Trophoblast cell (in vitro differentiated cells and primary cell): ENCODE data around the gene OTUD3.

Experiments
- DNase-seq, 2 donors: peaks; one replicate each; pipeline ENCODE4 v3.0.0-alpha.2; 2016
- H2AFZ ChIP-seq: 2 replicates; pipeline ENCODE4 v1.6.1; 2013; ENCODE audit warnings: low read length, moderate library complexity, mild to moderate bottlenecking; ENCODE audit not compliant: insufficient read depth, poor library complexity
- H2AK5ac ChIP-seq: 2 replicates; pipeline ENCODE4 v1.6.1; 2013; ENCODE audit warnings: mild to moderate bottlenecking, low read length
- H2BK120ac ChIP-seq: 2 replicates; pipeline ENCODE4 v1.6.1; 2013; ENCODE audit warnings: low read length, mild to moderate bottlenecking, moderate library complexity; ENCODE audit not compliant: insufficient read depth, poor library complexity
- H2BK12ac ChIP-seq: 2 replicates; pipeline ENCODE4 v1.6.1; 2013; ENCODE audit warnings: mild to moderate bottlenecking, low read length, moderate library complexity
- H2BK5ac ChIP-seq: 2 replicates; pipeline ENCODE4 v1.6.1; 2013; ENCODE audit warnings: low read length, low read depth, moderate library complexity, mild to moderate bottlenecking; ENCODE audit not compliant: poor library complexity
- H3K14ac ChIP-seq: 2 replicates; pipeline ENCODE4 v1.6.1; 2013; ENCODE audit warnings: mild to moderate bottlenecking, low read length
- H3K18ac ChIP-seq: 2 replicates; pipeline ENCODE4 v1.6.1; 2013; ENCODE audit warnings: mild to moderate bottlenecking, low read length
- H3K23ac ChIP-seq: 2 replicates; pipeline ENCODE4 v1.6.1; 2013; ENCODE audit warnings: low read length
- H3K27ac ChIP-seq: 2 replicates; pipeline ENCODE4 v1.5.1; 2013; ENCODE audit warnings: low read depth, mild to moderate bottlenecking, inconsistent platforms, low read length, moderate library complexity
- H3K27me3 ChIP-seq: 2 replicates; pipeline ENCODE4 v1.6.1; 2013; ENCODE audit warnings: inconsistent platforms, mild to moderate bottlenecking, low read length, moderate library complexity; ENCODE audit not compliant: insufficient read depth
- H3K36me3 ChIP-seq, 2 experiments: 1 replicate in 1 of 2; 2 replicates in 1 of 2; pipeline ENCODE4 v1.6.1; 2013; ENCODE audit warnings: low read length in 2 of 2, mild to moderate bottlenecking in 2 of 2, moderate library complexity in 1 of 2; ENCODE audit not compliant: insufficient read depth in 2 of 2, control insufficient read depth in 1 of 2
- H3K4ac ChIP-seq: 2 replicates; pipeline ENCODE4 v1.6.1; 2013; ENCODE audit warnings: low read depth, mild to moderate bottlenecking, low read length, moderate library complexity
- H3K4me1 ChIP-seq, 2 experiments: 1 replicate in 1 of 2; 2 replicates in 1 of 2; pipeline ENCODE4 v1.6.1; 2013; ENCODE audit warnings: low read length in 2 of 2, mild to moderate bottlenecking in 2 of 2, moderate library complexity in 1 of 2; ENCODE audit not compliant: insufficient read depth in 2 of 2, control insufficient read depth in 1 of 2
- H3K4me2 ChIP-seq: 2 replicates; pipeline ENCODE4 v1.6.1; 2013; ENCODE audit warnings: inconsistent platforms, mild to moderate bottlenecking, low read length, moderate library complexity
- H3K4me3 ChIP-seq: 2 replicates; pipeline ENCODE4 v1.5.1; 2013; ENCODE audit warnings: mild to moderate bottlenecking, low read depth, low read length, inconsistent platforms
- H3K79me1 ChIP-seq: one replicate; pipeline ENCODE4 v1.6.1; 2013; ENCODE audit warnings: low read length
- H3K79me2 ChIP-seq: 2 replicates; pipeline ENCODE4 v1.6.1; 2013; ENCODE audit warnings: low read length, mild to moderate bottlenecking; ENCODE audit not compliant: control insufficient read depth, insufficient read depth, poor library complexity
- H3K9ac ChIP-seq: 2 replicates; pipeline ENCODE4 v1.6.1; 2013; ENCODE audit warnings: mild to moderate bottlenecking, low read length
- H3K9me3 ChIP-seq: 2 replicates; pipeline ENCODE4 v1.6.1; 2013; ENCODE audit warnings: low read depth, mild to moderate bottlenecking, control low read depth, inconsistent platforms, low read length; ENCODE audit not compliant: insufficient read depth
- H4K12ac ChIP-seq: 2 replicates; pipeline ENCODE4 v1.6.1; 2013; ENCODE audit warnings: low read depth, mild to moderate bottlenecking, low read length, moderate library complexity
- H4K8ac ChIP-seq: 2 replicates; pipeline ENCODE4 v1.6.1; 2013; ENCODE audit warnings: low read depth, mild to moderate bottlenecking, low read length, moderate library complexity
- H4K91ac ChIP-seq: one replicate; pipeline ENCODE4 v1.6.1; 2013; ENCODE audit warnings: low read depth, mild to moderate bottlenecking, low read length, moderate library complexity
- WGBS: extraction: QIAGEN DNeasy Blood & Tissue Kit; methylation state at CpG from one replicate; pipeline ENCODE4 v1.1.7; 2013; ENCODE audit warnings: missing lambda C conversion rate; ENCODE audit not compliant: insufficient read length, insufficient coverage; ENCODE audit errors: extremely low coverage; 5-methylcytosine and 5-hydroxymethylcytosine counted together

The OTUD3 gene

DNA sequence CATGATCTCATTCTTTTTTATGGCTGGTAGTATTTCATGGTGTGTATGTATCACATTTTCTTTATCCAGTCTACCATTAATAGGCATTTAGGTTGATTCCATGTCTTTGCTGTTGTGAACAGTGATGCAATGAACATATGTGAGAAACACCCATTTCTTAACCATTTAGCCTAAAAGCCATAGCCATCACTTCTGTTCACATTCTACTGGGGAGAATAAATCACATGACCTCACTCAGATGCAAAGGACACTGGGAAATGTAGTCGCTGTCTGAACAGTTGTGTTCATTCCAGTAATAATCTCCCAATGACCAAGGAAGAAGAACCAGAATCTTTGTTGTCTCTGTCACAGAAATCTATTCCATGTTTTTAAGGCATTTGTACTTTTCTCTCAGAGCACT, 56.3 kb downstream of the OTUD3 start:
- Histone ChIP-seq H3K79me2 (no peaks in the 10 kb centered on the region), H3K9ac (no peak overlapping the region), H4K12ac (no peak overlapping the region), H2BK5ac (no peak overlapping the region), H3K27ac (no peak overlapping the region), H3K9me3 (peaks cover 6% of the 10 kb centered on the region), H3K79me1 (no peaks in the 10 kb centered on the region), H3K4ac (no peak overlapping the region), H3K4me3 (no peak overlapping the region), H3K36me3 (no peaks in the 10 kb centered on the region), H3K4me2 (no peak overlapping the region), H3K27me3 (no peaks in the 10 kb centered on the region), H3K4me1 (no peaks in the 10 kb centered on the region), H4K8ac (no peak overlapping the region), H2AFZ (no peak overlapping the region), H3K14ac (no peak overlapping the region), H4K91ac (no peak overlapping the region), H2AK5ac (no peak overlapping the region), H2BK120ac (no peak overlapping the region), H2BK12ac (no peak overlapping the region), H3K18ac (no peak overlapping the region), H3K23ac (no peak overlapping the region)
- WGBS: no CpG with 5 or more reads among the region's 1 CpG
- no peak for DNase-seq

DNA sequence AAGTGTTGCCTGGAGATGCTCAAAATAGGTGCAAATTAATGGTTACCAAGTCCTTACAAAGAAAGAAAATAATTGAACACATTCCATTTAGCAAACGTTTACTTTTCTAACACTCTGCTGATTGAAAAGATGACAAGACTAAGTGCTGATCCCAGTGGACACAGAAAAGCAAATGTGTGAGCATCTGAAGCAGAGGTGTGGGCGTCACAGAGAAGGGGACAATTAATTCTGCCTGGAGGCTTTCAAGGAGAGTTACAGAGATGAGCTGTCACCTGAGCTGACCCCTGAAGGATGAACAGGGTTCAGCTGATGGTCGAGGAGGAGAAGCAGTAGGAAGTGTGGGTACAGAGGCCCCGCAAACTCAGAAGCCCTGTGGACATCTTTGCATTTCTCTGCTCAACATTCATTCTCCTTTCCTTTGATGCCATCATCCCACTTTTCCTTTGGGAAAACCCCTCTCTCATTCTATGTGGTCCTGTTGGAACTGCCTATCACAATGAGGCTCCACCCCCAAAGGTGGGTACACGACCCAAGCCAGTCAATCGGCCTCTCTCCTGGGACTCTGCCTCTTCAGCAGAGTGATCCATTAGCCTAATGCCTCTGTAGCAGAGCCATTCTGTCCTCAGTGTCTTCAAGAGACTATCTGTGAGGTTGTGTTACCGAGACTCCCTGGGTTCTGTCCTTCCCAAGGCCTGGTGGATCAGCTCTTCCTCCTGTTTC, 58.5 kb downstream of the OTUD3 start:
- H3K4ac ChIP-seq: no peak overlapping the region
- no peaks in the 10 kb centered on the region for H3K4me1 ChIP-seq
- no peaks in the 10 kb centered on the region for H3K27me3 ChIP-seq
- H3K4me2 ChIP-seq: no peak overlapping the region
- no peak for DNase-seq
- H2AK5ac ChIP-seq: no peak overlapping the region
- no peak overlapping the region for H3K27ac ChIP-seq
- no peak overlapping the region for H2BK12ac ChIP-seq
- no peak overlapping the region for H3K18ac ChIP-seq
- no peak overlapping the region for H3K23ac ChIP-seq
- no CpG with 5 or more reads among the region's 7 CpGs for WGBS
- H4K8ac ChIP-seq: no peak overlapping the region
- H2BK120ac ChIP-seq: no peak overlapping the region
- no peaks in the 10 kb centered on the region for H3K79me2 ChIP-seq
- no peak overlapping the region for H3K14ac ChIP-seq
- no peaks in the 10 kb centered on the region for H3K9me3 ChIP-seq
- no peak overlapping the region for H4K91ac ChIP-seq
- no peak overlapping the region for H4K12ac ChIP-seq
- no peak overlapping the region for H2BK5ac ChIP-seq
- no peak overlapping the region for H2AFZ ChIP-seq
- H3K36me3 ChIP-seq: no peaks in the 10 kb centered on the region
- H3K9ac ChIP-seq: no peak overlapping the region
- H3K79me1 ChIP-seq: no peaks in the 10 kb centered on the region
- no peak overlapping the region for H3K4me3 ChIP-seq

DNA sequence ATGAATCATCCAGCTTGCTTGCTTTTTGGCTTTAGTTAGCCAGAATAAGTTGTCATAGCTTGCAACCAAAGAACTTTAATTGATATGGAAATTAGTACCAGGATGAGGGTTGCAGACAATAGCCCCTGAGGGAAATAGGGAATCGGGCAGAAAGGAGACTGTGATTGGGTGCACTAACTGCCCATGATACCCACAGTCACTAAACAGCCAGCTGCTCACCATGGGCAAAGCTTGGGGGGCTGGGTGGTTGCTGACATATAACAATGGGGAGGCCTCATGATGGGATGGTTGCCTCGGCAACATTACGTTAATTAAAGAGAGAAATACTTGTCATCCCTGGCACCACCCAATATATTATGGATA, 59.0 kb downstream of the OTUD3 start:
- no peak overlapping the region for H3K23ac ChIP-seq
- H2BK120ac ChIP-seq: no peak overlapping the region
- no peak overlapping the region for H2BK5ac ChIP-seq
- no peak overlapping the region for H4K8ac ChIP-seq
- no peak overlapping the region for H4K12ac ChIP-seq
- H2AFZ ChIP-seq: no peak overlapping the region
- no peak overlapping the region for H3K18ac ChIP-seq
- no peaks in the 10 kb centered on the region for H3K36me3 ChIP-seq
- H3K4me3 ChIP-seq: no peak overlapping the region
- no peaks in the 10 kb centered on the region for H3K4me1 ChIP-seq
- H3K9me3 ChIP-seq: no peaks in the 10 kb centered on the region
- no peak overlapping the region for H4K91ac ChIP-seq
- no peak overlapping the region for H3K4me2 ChIP-seq
- H3K14ac ChIP-seq: no peak overlapping the region
- WGBS: no CpG with 5 or more reads among the region's 3 CpGs
- no peak overlapping the region for H3K4ac ChIP-seq
- H3K79me2 ChIP-seq: no peaks in the 10 kb centered on the region
- no peaks in the 10 kb centered on the region for H3K27me3 ChIP-seq
- no peak overlapping the region for H2AK5ac ChIP-seq
- H3K79me1 ChIP-seq: no peaks in the 10 kb centered on the region
- no peak for DNase-seq
- H3K9ac ChIP-seq: no peak overlapping the region
- H3K27ac ChIP-seq: no peak overlapping the region
- H2BK12ac ChIP-seq: no peak overlapping the region

DNA sequence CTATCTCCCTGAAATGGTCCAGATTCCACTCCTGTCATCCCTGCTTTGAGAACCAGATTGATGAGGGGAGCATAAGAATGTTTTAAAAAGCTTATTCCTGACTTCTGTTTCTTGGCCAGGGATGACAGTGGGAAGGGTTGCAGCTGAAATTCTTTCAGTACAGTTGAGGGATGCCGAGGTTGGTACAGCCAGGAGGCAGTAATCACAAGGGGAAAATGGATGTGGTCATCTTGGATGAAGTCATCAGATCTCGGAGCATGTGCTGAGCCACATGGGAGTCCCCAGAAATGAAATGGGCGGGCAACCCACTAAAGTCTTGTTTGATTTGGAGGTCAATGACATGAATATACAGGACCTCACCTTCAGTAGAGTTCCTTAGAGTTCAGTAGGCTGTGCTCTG, 59.9 kb downstream of the OTUD3 start:
- Histone ChIP-seq H2AK5ac (no peak overlapping the region), H3K23ac (no peak overlapping the region), H2BK12ac (no peak overlapping the region), H3K18ac (no peak overlapping the region), H3K36me3 (no peaks in the 10 kb centered on the region), H3K4ac (no peak overlapping the region), H2BK120ac (no peak overlapping the region), H3K4me1 (no peaks in the 10 kb centered on the region), H3K9ac (no peak overlapping the region), H2AFZ (no peak overlapping the region), H3K4me3 (no peak overlapping the region), H4K91ac (no peak overlapping the region), H3K79me2 (no peaks in the 10 kb centered on the region), H4K8ac (no peak overlapping the region), H3K79me1 (no peaks in the 10 kb centered on the region), H3K9me3 (no peaks in the 10 kb centered on the region), H3K4me2 (no peak overlapping the region), H3K27ac (no peak overlapping the region), H4K12ac (no peak overlapping the region), H2BK5ac (no peak overlapping the region), H3K27me3 (no peaks in the 10 kb centered on the region), H3K14ac (no peak overlapping the region)
- no peak for DNase-seq
- WGBS: no CpG with 5 or more reads among the region's 3 CpGs
